CD4-positive, alpha-beta T cell (primary cell): ENCODE results near the gene CFAP73. TPM values are rescaled to one million over a fixed set of nuclear protein-coding genes. Genes with fewer than 3 reads are reported as not detected.

Experiments
- ATAC-seq: fragments of 200-7000 bp; cut with Tn5 transposase; one replicate; pipeline ENCODE4 v1.10.0; 2022; ENCODE audit warnings: mild to moderate bottlenecking; ENCODE audit not compliant: poor library complexity
- CTCF ChIA-PET: fragments of 350-600 bp; sonication (Branson Sonifier 250); formaldehyde crosslinking; loops from one replicate; lab custom pipeline; 2021; ENCODE audit warnings: antibody characterized with exemption, inconsistent platforms; lab: Charles Lee
- POLR2A ChIA-PET: fragments of 350-600 bp; sonication (Branson Sonifier 250); formaldehyde crosslinking; loops from one replicate; lab custom pipeline; 2021; ENCODE audit warnings: antibody characterized with exemption, inconsistent platforms; lab: Charles Lee
- DNase-seq, 14 experiments: peaks; one replicate each; pipeline ENCODE4 v3.0.0-alpha.2; 2013 to 2020; ENCODE audit warnings: mixed read lengths in 2 of 14
- H3K27ac ChIP-seq, 2 donors: one replicate each; pipeline versions ENCODE4 v1.5.1 to v1.7.0; 2013; ENCODE audit warnings: low read length in 2 of 2, low read depth in 1 of 2, mild to moderate bottlenecking in 1 of 2
- H3K27me3 ChIP-seq, 2 experiments: 1 replicate in 1 of 2; 2 replicates in 1 of 2; pipeline versions ENCODE4 v1.6.1 to v1.7.0; 2013; ENCODE audit warnings: low read length in 2 of 2, control low read depth in 1 of 2, mild to moderate bottlenecking in 1 of 2, moderate library complexity in 1 of 2; ENCODE audit not compliant: insufficient read depth in 2 of 2, control insufficient read depth in 1 of 2
- H3K36me3 ChIP-seq: one replicate; pipeline ENCODE4 v1.6.1; 2013; ENCODE audit warnings: low read length, control low read depth; ENCODE audit not compliant: insufficient read depth
- H3K4me1 ChIP-seq: one replicate; pipeline ENCODE4 v1.6.1; 2013; ENCODE audit warnings: low read length, control low read depth; ENCODE audit not compliant: insufficient read depth
- H3K4me3 ChIP-seq: one replicate; pipeline ENCODE4 v1.5.1; 2013; ENCODE audit warnings: mild to moderate bottlenecking, low read length, moderate library complexity
- H3K9me3 ChIP-seq, 2 experiments: 1 replicate in 1 of 2; 2 replicates in 1 of 2; pipeline versions ENCODE4 v1.6.1 to v1.7.0; 2013; ENCODE audit warnings: low read length in 2 of 2, mild to moderate bottlenecking in 2 of 2, control low read depth in 1 of 2, moderate library complexity in 1 of 2; ENCODE audit not compliant: control insufficient read depth in 1 of 2, insufficient read depth in 1 of 2
- H3K27ac Mint-ChIP-seq: one replicate; pipeline ENCODE4 v1.8.0; 2020; ENCODE audit warnings: mixed read lengths
- H3K27me3 Mint-ChIP-seq: one replicate; pipeline ENCODE4 v1.8.0; 2021; ENCODE audit warnings: mixed read lengths
- H3K36me3 Mint-ChIP-seq: one replicate; pipeline ENCODE4 v1.8.0; 2021; ENCODE audit warnings: low read depth, mixed read lengths
- H3K4me1 Mint-ChIP-seq: one replicate; pipeline ENCODE4 v1.8.0; 2021; ENCODE audit warnings: low read depth, mixed read lengths
- H3K4me3 Mint-ChIP-seq: one replicate; pipeline ENCODE4 v1.8.0; 2020; ENCODE audit warnings: mild to moderate bottlenecking, mixed read lengths
- H3K9me3 Mint-ChIP-seq: one replicate; pipeline ENCODE4 v1.8.0; 2020; ENCODE audit warnings: mixed read lengths
- intact Hi-C, 2 experiments: fragments of 100-400 bp; cut with DNase I in 1 of 2; cut with micrococcal nuclease in 1 of 2; formaldehyde crosslinking; loops; one replicate each; pipeline versions ENCODE4 v1.15.1 to v1.9.0; 2023 to 2025; cut with DNase I, micrococcal nuclease
- total RNA-seq, 174 experiments: library from RNA in 2 of 174; stranded (reverse) in 2 of 174; gene quantifications; one replicate each; pipeline ENCODE4 v1.2.3 and lab custom pipeline; 2021 to 2026
- TF ChIP-seq, protein P1 (sequence below): fragments of 200-600 bp; IDR thresholded peaks from one replicate; pipeline ENCODE4 v1.8.0; 2022; ENCODE audit warnings: antibody characterized with exemption, mild to moderate bottlenecking

Gene CFAP73
- total RNA-seq, 2 experiments from 2014 or later: 0.92 to 1.2 TPM

- no peak overlapping the region for H3K27ac Mint-ChIP-seq
- no peaks in the 10 kb centered on the region for H3K4me1 ChIP-seq
- no peak overlapping the region for H3K4me3 ChIP-seq
- H3K36me3 ChIP-seq: peaks cover 94% of the 10 kb centered on the region
- H3K36me3 Mint-ChIP-seq: peaks cover 93% of the 10 kb centered on the region
- ATAC-seq: peak; percentile 87
- intact Hi-C loops: loop anchor here (1.0 to 5.0 kb wide), 7 partner anchors 22 to 272 kb away; partner anchors contain the start of gene RASAL1 (in 1 of the 2)
- POLR2A ChIA-PET: interaction anchor here (1.0 to 1.4 kb wide), 4 partner anchors 10 to 87 kb away, joined by 3 to 5 read pairs (median 4); partner anchors contain the start of gene DDX54
- no peaks in the 10 kb centered on the region for H3K9me3 Mint-ChIP-seq
- no peak overlapping the region for H3K4me3 Mint-ChIP-seq
- H3K27ac ChIP-seq: no peak overlapping the region
- no peaks in the 10 kb centered on the region for H3K4me1 Mint-ChIP-seq
- H3K9me3 ChIP-seq: no peaks in the 10 kb centered on the region
- TF ChIP-seq, protein P1, sequence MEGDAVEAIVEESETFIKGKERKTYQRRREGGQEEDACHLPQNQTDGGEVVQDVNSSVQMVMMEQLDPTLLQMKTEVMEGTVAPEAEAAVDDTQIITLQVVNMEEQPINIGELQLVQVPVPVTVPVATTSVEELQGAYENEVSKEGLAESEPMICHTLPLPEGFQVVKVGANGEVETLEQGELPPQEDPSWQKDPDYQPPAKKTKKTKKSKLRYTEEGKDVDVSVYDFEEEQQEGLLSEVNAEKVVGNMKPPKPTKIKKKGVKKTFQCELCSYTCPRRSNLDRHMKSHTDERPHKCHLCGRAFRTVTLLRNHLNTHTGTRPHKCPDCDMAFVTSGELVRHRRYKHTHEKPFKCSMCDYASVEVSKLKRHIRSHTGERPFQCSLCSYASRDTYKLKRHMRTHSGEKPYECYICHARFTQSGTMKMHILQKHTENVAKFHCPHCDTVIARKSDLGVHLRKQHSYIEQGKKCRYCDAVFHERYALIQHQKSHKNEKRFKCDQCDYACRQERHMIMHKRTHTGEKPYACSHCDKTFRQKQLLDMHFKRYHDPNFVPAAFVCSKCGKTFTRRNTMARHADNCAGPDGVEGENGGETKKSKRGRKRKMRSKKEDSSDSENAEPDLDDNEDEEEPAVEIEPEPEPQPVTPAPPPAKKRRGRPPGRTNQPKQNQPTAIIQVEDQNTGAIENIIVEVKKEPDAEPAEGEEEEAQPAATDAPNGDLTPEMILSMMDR: peak; percentile 100
- peak; percentile 67 to 84 (median 73) for DNase-seq
- CTCF ChIA-PET: interaction anchor here (0.6 to 1.9 kb wide), 21 partner anchors 10 to 196 kb away, joined by 3 to 21 read pairs (median 3); partner anchors contain the start of genes DDX54, OAS2, RASAL1 and RITA1
- no peaks in the 10 kb centered on the region for H3K27me3 Mint-ChIP-seq
- H3K27me3 ChIP-seq: no peaks in the 10 kb centered on the region
Measured at GRCh38 chr12:113174461-113175384, 25.2 kb downstream of the CFAP73 start.

- H3K27ac Mint-ChIP-seq: no peak overlapping the region
- peaks cover 22% of the 10 kb centered on the region for H3K4me1 ChIP-seq
- peaks cover 85% of the 10 kb centered on the region for H3K36me3 Mint-ChIP-seq
- peaks cover 13% of the 10 kb centered on the region for H3K4me1 Mint-ChIP-seq
- intact Hi-C loops: no loop called here
- TF ChIP-seq, protein P1: no peak
- no peak overlapping the region for H3K27ac ChIP-seq
- no peak overlapping the region for H3K4me3 Mint-ChIP-seq
- ATAC-seq (no peak), DNase-seq (no peak)
- no peaks in the 10 kb centered on the region for H3K9me3 Mint-ChIP-seq
- H3K27me3 Mint-ChIP-seq: no peaks in the 10 kb centered on the region
- no peaks in the 10 kb centered on the region for H3K9me3 ChIP-seq
- CTCF ChIA-PET: no interaction called here
- H3K4me3 ChIP-seq: no peak overlapping the region
- H3K27me3 ChIP-seq: no peaks in the 10 kb centered on the region
- H3K36me3 ChIP-seq: peaks cover 80% of the 10 kb centered on the region
- POLR2A ChIA-PET: no interaction called here
Measured at GRCh38 chr12:113179023-113179422, 29.5 kb downstream of the CFAP73 start.

DNA sequence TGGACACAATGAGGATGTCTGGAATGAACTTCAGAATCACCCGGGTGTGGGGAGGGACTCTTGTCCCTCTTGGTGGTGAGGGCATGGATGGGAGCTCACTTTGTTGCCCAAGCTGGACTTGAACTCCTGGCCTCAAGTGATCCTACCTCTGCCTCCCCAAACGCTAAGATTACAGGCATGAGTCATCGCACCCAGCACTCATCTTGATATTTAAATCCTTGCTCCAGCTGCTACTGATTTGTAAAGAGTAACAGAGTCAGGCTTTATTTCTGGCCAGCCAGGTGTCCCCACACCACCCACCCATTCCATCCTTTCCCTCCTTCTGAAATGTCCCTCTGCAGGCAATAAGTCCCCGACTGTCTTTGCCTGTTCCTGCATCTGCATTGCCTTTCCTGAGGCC lies 30.8 kb downstream of the CFAP73 start:
- H3K9me3 ChIP-seq: no peaks in the 10 kb centered on the region
- Mint-ChIP-seq H3K4me1 (peaks cover 21% of the 10 kb centered on the region), H3K27ac (no peak overlapping the region), H3K4me3 (no peak overlapping the region), H3K27me3 (no peaks in the 10 kb centered on the region), H3K36me3 (peaks cover 80% of the 10 kb centered on the region), H3K9me3 (no peaks in the 10 kb centered on the region)
- POLR2A ChIA-PET: no interaction called here
- TF ChIP-seq, protein P1: no peak
- DNase-seq (no peak), ATAC-seq (no peak)
- no peak overlapping the region for H3K4me3 ChIP-seq
- intact Hi-C loops: loop anchor here in 1 of 2 experiments (10.0 kb wide), 1 partner anchor 1496 kb away; the partner anchor contains the start of genes ACAD10 and BRAP
- CTCF ChIA-PET: interaction anchor here (1.1 kb wide), 1 partner anchor 187 kb away, joined by 3 read pairs; no protein-coding TSS in a partner anchor
- peaks cover 67% of the 10 kb centered on the region for H3K36me3 ChIP-seq
- H3K4me1 ChIP-seq: peaks cover 33% of the 10 kb centered on the region
- no peak overlapping the region for H3K27ac ChIP-seq
- no peaks in the 10 kb centered on the region for H3K27me3 ChIP-seq
